Cardiac fibroblast (primary cell): ENCODE measurements around the gene LHPP.

Experiments
- DNase-seq, 2 donors: peaks; one replicate each; pipeline versions ENCODE4 v3.0.0 to v3.0.0-alpha.2; 2010; ENCODE audit warnings: low read depth in 2 of 2
- H3K4me3 ChIP-seq, 2 donors: replicated peaks in 1 of 2; 1 replicate in 1 of 2; 2 replicates in 1 of 2; pipeline ENCODE4 v1.5.1; 2011; ENCODE audit warnings: low read depth in 2 of 2, low read length in 2 of 2, mild to moderate bottlenecking in 2 of 2, moderate library complexity in 1 of 2
- CTCF ChIP-seq: IDR thresholded peaks from one replicate; pipeline ENCODE4 v1.5.1; 2011; ENCODE audit warnings: low read depth, mild to moderate bottlenecking, low read length, inconsistent platforms

Gene LHPP

GRCh38 chr10:124539935-124540641, 78.5 kb downstream of the LHPP start:
- no peak overlapping the region for H3K4me3 ChIP-seq
- TF ChIP-seq CTCF = peak; percentile 89
- DNase-seq = peak; percentile 41 to 56

- H3K4me3 ChIP-seq = no peak overlapping the region
- DNase-seq = no peak
- no peak for TF ChIP-seq CTCF
Measured at GRCh38 chr10:124541076-124541903, 79.7 kb downstream of the LHPP start.

GRCh38 chr10:124542336-124542735, 80.7 kb downstream of the LHPP start:
- no peak for DNase-seq
- H3K4me3 ChIP-seq = no peak overlapping the region
- no peak for TF ChIP-seq CTCF

DNA sequence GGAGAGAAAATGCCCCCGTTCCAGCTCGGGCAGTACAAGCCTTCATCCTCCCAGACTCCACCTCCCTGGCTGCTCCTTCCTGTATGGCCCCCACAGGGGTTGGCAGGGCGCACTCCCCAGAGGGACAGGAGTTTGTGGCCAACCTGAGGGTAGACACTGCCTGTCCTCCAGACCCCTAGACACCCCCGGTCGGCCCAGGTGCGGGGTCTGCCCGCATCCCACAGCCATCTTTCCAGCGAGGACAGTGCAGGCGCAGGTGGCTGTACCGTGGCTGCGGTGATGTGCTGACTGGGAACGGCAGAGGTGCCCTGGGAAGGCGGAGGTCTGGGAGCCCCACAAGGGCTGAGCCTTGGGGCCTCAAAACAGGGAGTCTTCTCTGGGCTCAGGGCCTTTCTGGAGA, 81.5 kb downstream of the LHPP start:
- no peak for DNase-seq
- H3K4me3 ChIP-seq = no peak overlapping the region
- TF ChIP-seq CTCF = no peak

- DNase-seq = no peak
- H3K4me3 ChIP-seq = no peak overlapping the region
- no peak for TF ChIP-seq CTCF
Measured at GRCh38 chr10:124543971-124544370, 82.3 kb downstream of the LHPP start.

DNA sequence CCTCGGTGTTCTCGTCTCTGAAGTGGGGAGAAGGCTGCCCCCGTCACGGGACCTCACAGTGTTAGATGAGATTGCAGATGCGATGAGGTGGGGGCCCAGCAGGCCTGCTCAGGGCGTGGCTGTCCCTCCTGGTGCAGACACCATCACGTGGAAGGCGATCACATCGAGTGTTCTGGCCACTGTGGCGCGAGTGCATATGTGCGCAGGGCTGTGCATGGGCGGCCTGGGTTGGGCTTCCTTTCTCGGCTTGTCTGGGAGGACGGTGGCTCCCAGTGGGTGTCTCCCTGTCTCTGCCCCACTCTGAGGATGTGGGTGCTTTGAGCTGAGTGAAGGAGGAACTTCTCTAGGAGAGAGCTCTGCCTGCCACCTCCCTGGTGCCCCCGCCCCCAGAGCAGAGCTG, 83.1 kb downstream of the LHPP start:
- H3K4me3 ChIP-seq = no peak overlapping the region
- TF ChIP-seq CTCF = no peak
- no peak for DNase-seq
